Cardiac fibroblast (primary cell): ENCODE results near the gene PDCD1.

ENCODE experiments used
- DNase-seq, 2 donors: peaks; one replicate each; pipeline versions ENCODE4 v3.0.0 to v3.0.0-alpha.2; 2010; ENCODE audit warnings: low read depth in 2 of 2
- H3K4me3 ChIP-seq, 2 donors: replicated peaks in 1 of 2; 1 replicate in 1 of 2; 2 replicates in 1 of 2; pipeline ENCODE4 v1.5.1; 2011; ENCODE audit warnings: low read depth in 2 of 2, low read length in 2 of 2, mild to moderate bottlenecking in 2 of 2, moderate library complexity in 1 of 2
- CTCF ChIP-seq: IDR thresholded peaks from one replicate; pipeline ENCODE4 v1.5.1; 2011; ENCODE audit warnings: low read depth, mild to moderate bottlenecking, low read length, inconsistent platforms

The PDCD1 gene

GRCh38 chr2:241903121-241904010 is 44.7 kb upstream of the PDCD1 start:
- H3K4me3 ChIP-seq: no peak overlapping the region
- DNase-seq: no peak
- TF ChIP-seq CTCF: no peak

- H3K4me3 ChIP-seq: peak overlapping the region in 1 of 2 donors; percentile 23
- TF ChIP-seq CTCF: no peak
- DNase-seq: no peak
These were observed 43.8 kb upstream of the PDCD1 start for GRCh38 chr2:241902357-241902991.

GRCh38 chr2:241901500-241902351 is 43.0 kb upstream of the PDCD1 start:
- peak overlapping the region in 1 of 2 donors; percentile 26 for H3K4me3 ChIP-seq
- no peak for DNase-seq
- TF ChIP-seq CTCF: no peak

GRCh38 chr2:241901018-241901380 is 42.3 kb upstream of the PDCD1 start:
- no peak overlapping the region for H3K4me3 ChIP-seq
- TF ChIP-seq CTCF: no peak
- DNase-seq: no peak

- H3K4me3 ChIP-seq: no peak overlapping the region
- no peak for TF ChIP-seq CTCF
- no peak for DNase-seq
These were observed 41.7 kb upstream of the PDCD1 start for GRCh38 chr2:241900251-241901017.
